ENCODE results near the gene HYDIN.
"Not testable (repeated sequence)": the region's sequence is repeated elsewhere in the genome, so short reads cannot be mapped to it uniquely, and the experiment has no call there.

The HYDIN gene

GRCh38 chr16:71218306-71218963, 12.1 kb downstream of the HYDIN start:
- DNase-seq: no peak

DNA sequence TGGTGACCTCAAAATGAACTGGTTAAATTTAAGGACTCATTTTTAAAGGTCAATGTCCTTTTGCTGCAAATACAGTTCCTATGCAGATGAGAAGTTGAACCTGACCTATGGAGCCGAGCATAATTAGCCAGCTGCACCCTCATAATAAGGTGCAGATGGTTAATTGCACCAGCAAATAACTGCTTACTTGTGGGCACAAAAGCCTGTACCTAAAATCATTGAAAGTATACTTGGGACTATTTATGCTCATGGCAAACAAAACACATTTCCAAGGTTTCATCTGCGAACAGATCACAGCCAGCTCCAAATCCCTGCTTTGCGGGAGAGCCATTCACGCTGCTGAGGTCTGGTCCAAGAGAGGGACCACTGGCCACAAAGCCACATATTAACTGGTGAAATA, 13.0 kb downstream of the HYDIN start:
- no peak for DNase-seq

- no peak for DNase-seq
Observed at GRCh38 chr16:71216714-71217113, 13.8 kb downstream of the HYDIN start.

DNA sequence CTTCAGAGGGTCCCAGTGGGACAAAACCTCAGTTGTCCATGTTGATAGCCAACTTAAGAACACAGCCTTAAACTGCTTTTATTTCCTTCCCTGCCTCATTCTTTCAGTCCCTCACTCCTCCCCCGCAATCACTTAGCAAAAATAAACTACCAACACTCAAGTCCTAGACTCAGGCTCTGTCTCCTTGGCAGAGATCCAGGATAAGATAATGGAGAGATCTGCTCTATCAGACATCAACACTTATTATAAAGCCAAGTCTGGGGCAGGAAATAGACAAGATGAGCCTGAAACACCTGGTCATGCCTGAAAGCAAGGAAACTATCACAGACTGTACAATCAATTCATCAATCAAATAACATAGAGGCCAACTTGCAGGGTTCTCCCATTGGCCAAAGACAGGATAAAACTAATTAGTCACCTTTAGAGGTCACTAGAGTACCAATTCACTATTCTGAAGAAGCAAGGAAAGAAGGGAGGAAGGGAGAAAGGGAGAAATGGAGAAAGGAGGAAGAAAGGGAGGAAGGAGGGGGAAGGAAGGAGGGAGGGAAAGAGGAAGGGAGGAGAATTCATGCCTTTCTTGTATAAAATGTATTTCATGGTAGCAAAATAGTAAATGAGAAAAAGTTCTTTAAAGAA, 15.7 kb downstream of the HYDIN start:
- no peak for DNase-seq

DNA sequence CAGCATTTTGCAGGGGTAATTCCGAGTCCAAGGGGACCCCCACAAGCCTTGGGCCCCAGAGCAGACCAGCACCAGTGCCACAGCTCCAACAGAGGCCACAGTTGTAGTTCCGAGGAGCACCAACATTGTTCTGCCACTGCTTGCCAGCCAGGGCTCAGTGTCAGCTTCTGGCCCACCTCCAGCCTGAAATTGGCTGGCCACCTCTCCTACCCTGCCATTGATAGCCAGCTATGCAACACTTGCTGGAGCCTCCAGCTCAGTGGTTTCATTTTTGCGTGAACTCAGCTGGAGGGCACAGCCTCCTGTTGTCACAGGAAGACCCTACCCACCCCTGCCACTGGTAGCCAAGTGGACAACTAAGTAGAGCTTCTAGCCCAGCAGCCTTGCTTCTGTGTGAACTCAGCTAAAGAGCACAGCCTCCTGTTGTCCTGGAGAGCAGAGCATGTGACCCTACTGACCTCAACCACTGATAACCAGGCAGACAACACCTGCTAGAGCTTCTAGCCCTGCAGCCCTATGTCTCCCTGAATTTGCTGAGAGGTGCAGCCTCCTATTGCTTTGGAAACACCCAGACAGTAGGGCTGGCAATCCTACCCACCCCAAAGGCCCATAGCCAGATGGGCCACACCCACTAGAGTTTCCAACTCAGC, 24.9 kb downstream of the HYDIN start:
- peak; percentile 18 for DNase-seq

DNA sequence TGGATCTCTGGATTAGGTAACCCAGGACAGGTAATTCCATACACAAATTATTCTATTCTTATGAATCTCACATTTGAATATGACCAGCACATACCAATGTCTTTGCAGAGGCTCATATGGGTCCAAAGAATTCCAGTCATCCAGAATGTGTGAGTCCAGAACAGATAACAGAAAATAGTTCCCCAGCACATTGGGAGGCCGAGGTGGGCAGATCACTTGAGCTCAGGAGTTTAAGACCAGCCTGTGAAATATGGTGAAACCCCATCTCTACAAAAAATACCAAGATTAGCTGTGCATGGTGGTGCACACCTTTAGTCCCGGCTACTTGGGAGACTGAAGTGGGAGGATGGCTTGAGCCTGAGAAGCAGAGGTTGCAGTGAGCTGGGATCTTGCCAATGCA, 26.9 kb downstream of the HYDIN start:
- no peak for DNase-seq

- DNase-seq: no peak
Observed at GRCh38 chr16:71201556-71201955, 29.0 kb downstream of the HYDIN start.

GRCh38 chr16:71201054-71201453, 29.5 kb downstream of the HYDIN start:
- DNase-seq: no peak

DNA sequence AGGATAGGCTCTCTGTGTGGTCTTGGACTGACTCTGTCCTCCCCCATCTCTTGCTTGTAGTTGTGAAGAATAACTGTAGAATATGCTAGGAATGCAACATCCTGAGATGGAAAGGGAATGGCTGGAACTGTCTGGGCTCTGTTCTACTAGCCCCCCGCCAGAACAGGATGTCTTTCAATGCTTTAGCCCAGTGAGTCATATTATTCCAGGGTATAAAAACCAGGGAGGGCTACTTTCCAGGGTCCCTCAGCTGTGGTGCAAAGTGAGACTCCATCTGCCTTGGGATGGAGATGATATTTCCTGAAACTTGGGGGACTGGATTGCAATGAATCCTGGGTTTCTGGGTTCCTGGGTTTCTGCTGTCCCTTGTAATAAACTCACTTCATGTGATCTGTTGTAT, 32.1 kb downstream of the HYDIN start:
- DNase-seq: no peak

- DNase-seq: no peak
Observed at GRCh38 chr16:71192387-71192786, 38.1 kb downstream of the HYDIN start.

- no peak for DNase-seq
Observed at GRCh38 chr16:71188956-71189712, 41.4 kb downstream of the HYDIN start.

GRCh38 chr16:71185347-71185746, 45.2 kb downstream of the HYDIN start:
- no peak for DNase-seq

GRCh38 chr16:71179569-71179968, 51.0 kb downstream of the HYDIN start:
- DNase-seq: no peak

GRCh38 chr16:71172481-71173207, 57.9 kb downstream of the HYDIN start:
- DNase-seq: no peak

DNA sequence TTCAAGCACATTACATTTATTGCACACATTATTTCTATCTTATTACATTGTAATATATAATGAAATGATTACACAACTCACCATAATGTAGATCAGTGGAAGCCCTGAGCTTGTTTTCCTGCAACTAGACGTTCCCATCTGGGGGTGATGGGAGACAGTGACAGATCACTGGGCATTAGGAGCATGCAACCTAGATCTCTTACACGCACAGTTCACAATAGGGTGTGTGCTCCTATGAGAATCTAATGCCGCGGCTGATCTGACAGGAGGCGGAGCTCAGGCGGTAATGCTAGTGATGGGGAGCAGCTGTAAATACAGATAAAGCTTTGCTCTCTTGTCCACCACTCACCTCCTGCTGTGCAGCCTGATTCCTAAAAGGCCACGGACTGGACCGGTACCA, 69.5 kb downstream of the HYDIN start:
- DNase-seq: not testable (repeated sequence)

GRCh38 chr16:71157278-71157677, 73.2 kb downstream of the HYDIN start:
- not testable (repeated sequence) for DNase-seq

- DNase-seq: not testable (repeated sequence)
Observed at GRCh38 chr16:71153329-71153728, 77.2 kb downstream of the HYDIN start.

GRCh38 chr16:71151654-71152053, 78.9 kb downstream of the HYDIN start:
- not testable (repeated sequence) for DNase-seq

DNA sequence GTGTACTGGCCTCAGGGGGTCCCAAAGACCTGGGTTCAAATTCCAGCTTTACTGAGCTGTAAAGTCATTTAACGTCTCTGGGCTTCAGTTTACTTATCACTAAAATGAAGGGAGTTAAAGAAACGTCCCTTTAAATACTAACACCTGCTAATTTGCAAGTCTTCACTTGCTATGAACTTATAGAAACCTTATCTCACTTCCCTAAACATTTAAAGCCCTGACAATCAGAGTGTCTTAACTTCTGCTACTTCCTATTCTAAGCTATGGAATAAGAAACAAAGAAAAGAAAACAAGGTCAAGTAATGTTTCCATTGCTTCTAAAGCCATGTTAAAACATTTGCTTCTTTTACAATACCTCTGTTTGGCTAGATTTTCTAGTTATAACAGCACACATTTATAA, 87.3 kb downstream of the HYDIN start:
- not testable (repeated sequence) for DNase-seq

DNA sequence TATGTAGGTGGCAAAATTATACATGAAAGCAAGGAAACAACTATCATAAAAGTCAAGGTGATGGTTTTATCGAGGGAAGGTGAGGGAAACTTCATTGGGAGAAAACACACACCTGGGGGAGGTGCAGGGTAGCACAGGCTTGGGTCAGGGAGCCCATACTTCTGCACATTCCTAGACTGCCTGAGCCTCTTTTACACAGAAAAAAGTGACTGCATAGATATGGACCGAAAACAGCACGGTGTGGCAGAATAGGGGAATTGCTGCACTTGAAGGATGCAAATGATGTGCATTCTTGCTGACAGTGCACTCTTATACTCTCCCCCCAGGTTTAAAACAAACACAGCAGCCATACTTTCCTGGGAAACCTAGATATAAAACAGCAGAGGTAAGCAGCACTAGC, 120.0 kb downstream of the HYDIN start:
- DNase-seq: not testable (repeated sequence)

DNA sequence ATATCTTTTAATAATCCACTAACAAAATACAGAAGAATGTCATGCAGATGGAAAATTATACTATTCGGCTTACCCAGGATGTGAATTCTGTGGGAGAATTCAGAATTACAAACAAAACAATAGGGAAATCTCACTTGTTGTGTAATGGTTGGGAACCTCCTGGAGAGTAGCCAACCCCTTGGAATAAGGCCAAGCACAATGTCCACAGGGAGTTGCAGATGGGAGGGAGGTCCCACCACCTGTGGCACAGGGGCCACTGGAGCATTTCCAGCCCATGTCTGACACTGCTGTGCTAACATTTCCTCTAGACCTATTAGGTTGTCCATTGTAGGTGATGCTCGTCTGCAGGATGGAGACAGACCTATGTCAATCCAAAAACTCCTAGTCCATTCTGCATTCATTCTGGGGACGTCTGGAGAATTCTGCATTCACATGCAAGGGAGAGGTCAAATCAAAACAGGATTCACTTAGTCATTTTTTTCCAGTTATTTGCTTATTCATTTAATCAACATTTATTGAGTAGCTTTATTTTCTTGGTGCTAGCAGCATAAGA, 120.8 kb downstream of the HYDIN start:
- not testable (repeated sequence) for DNase-seq

DNA sequence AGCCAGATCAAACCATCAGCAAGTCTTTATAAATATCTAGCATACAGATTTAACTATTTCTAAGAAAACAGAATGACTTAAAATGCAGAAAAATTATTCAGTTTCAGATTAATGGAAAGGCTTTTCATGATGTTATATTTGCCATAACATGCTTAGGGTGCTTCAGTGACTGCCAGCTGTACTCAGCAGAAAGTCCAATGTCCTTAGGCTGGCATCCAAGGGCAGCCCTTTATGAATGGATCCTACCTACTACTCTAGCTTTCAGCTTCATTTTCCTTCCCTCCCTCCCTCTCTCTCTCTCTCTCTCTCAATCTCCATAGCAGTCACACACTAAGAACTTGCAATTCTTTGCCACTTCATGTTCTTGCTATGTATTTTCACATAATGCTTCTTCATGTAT, 124.6 kb downstream of the HYDIN start:
- not testable (repeated sequence) for DNase-seq
